HK-2 (cell line): ENCODE measurements around the gene DBT.

Experiments
- DNase-seq: peaks from one replicate; pipeline ENCODE4 v3.0.0-alpha.2; 2018; ENCODE audit not compliant: unreplicated experiment

DBT gene

DNA sequence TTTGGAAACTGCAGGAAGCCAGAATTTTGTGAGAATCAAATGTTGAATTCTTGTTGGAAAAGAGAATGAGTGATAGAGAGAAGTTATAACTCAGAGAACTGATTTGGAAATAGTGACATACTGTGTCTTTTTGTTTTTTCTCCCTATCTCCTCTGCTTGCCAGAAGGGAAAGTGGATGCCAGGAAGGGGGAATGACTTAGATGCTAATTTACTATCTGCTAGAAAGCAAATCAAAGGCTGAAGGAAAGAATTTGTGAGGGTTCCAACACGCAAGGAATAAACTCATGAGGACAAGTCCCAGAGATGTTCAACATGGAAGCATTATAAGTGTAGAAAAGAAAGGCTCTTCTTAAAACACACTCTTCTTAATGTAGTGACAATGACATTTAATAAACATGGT is 51.0 kb downstream of the DBT start:
- no peak for DNase-seq

DNA sequence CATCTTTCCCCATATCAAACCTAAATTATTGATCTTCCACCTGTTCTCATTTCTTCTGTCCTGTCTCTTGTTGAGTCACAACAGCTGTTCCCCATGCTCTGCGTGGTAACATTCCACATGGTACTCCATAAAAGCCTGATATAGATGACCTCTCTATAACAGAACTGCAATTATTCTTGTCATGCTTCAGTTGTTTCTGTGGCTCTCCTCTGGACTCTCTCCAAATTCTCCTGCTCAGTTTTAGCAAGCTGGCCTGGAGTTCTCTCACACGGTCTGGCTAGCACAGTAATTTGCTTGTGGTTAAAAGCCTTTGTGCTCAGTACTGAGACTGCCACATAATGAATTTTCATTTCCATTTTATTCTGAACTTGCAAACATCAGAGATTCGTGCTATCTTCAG is 61.0 kb downstream of the DBT start:
- DNase-seq: peak; percentile 35

DNA sequence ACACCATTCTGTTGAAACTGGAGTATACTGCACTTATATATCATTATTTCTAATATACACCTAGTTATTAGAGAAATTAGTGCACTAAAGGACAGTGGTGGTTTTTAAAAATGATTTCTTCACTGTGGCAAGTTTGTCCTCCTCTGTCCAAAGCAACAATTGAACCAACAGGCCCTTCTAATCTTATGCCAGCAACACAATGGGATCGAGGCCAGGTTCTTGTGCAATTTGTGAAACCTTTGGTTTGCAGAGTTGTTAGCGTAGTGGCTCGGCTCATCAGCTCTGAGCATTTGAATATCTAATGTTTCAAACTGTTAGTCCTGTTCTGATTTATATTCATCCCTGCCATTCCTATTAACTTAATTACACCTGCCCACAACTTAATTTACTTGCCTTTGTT is 61.7 kb downstream of the DBT start:
- no peak for DNase-seq

DNA sequence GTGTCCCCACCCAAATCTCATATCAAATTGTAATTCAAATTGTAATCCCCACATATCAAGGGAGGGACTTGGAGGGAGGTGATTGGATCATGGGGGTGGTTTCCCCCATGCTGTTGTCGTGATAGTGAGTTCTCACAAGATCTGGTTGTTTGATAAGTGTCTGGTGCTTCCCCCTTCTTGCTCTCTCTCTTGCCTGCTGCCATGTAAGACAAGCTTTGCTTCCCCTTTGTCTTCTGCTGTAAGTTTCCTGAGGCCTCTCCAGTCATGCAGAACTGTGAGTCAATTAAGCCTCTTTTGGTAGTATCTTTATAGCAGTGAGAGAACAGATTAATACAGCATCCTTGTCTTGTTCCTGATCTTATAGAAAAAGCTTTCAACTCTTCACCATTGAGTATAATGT is 65.1 kb downstream of the DBT start:
- peak; percentile 7 for DNase-seq

DNA sequence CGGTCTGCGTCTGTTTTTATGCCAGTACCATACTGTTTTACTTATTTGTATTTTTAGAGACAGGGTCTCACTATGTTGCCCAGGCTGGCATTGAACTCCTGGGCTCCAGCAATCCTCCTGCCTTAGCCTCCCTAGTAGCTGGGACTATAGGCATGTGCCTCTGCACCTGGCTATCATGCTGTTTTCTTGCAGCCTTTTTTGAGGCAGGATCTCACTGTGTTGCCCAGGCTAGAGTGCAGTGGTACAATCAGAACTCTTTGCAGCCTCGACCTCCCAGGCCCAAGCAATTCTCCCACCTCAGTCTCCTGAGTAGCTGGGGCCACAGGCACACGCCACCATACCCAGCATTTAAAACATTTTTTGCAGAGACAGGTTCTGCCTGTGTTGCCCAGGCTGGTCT is 66.3 kb downstream of the DBT start:
- DNase-seq: no peak

DNA sequence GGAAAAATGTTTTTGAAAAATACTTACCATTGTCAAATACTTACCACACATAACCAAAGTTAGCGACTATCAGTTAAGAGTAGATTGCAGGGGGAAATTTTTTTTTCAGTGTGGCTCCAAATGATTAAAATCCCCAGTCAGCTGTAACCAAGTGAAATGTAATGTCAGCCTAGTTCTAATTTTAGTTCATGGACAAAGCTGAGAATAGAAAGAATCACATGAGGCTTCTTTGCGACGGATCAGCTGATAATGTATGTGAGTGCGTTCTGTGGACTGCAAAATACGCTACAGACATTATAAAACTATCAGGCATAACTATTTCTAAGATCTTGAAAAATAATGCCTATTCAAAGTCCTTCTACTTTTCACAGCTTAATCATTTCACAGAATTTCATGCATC is 71.5 kb downstream of the DBT start, which contains the start of gene LRRC39:
TSS of gene LRRC39 (minus strand) at position 166 of the 400 bp plus-strand sequence. CDS start 9,740 bp downstream, outside the sequence.
- DNase-seq: no peak

DNA sequence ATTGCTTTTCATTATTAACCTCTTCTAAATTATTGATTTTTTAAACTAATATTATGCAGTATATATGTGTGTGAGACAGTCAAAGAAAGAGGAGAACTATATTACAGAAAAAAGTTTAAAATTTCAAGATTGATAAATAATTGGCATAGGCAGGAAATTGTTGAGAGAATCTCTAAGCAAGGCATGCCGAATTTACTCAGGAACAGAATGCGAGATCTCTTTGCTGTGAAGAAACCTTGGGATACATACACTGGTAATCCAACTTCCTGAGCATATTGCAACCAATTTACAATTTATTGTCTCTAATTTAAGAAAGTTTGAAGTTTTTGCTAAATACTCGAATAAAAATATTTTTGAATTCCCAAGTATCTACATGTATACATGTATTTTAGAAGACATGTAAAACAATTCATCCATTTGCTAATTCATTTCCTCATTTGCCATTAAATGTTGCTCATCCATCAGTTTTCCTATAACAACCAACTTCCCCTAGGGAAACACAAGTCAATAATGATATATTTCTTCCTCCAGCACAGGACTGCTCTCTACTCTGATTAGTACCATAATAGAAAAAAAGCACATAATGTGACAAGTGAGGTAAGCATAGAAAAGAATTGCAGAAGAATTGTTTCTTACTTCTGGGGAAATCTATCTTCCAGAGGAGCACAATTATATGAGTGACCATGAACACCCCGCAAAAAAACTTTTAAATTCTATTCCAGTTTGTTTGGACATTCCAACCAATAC is 72.2 kb downstream of the DBT start:
- no peak for DNase-seq

DNA sequence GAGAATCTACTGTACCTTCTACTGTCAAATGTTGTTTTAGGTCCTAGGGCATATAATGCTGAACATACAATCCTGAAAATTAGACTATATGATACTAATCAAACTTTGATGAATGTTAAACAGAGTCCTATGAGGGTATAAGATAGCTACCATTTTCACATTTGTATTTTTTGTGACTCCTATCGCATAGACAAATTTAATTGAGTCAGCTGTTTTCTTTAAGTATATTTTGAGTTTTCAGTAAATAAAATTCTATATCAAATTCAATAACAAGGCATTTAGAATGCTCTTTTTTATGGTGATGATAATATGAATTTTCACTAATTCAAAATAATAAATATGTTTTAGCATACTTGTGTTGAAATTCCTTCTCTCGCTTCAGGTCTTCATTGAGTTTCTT is 81.6 kb downstream of the DBT start:
- DNase-seq: no peak

DNA sequence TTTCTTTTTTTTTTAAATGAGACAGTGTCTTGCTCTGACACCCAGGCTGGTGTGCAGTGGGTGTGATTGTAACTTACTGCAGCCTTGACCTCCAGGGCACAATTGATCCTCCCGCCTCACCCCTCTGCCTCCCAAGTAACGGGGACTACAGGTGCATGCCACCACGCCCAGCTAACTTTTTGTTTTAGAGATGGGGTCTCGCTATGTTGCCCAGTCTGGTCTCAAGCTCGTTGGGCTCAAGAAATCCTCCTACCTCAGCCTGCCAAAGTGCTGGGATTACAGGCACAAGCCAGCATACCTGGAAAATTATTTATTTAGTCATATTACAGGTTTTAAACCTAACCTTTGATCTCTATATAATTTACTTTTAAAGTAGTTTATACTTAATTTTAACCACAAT is 84.9 kb downstream of the DBT start:
- no peak for DNase-seq

DNA sequence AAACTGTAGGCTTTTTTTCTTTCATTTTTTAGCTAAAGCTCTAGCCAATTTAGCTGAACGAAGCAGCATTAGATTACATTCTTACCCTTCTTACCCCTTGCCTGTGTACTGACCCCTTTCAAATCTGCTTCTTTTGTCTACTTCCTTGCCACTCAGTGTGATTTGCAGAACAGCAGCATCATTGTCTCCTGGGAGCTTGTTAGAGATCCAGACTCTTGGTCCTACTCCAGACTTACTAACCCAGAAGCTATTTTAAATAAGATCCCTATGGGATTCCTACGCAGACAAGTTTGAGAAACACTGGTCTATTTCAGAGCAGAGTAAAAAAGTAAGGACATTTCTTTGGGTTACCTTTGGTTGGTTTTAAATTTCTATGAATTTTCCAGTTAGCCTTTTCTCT is 85.4 kb downstream of the DBT start:
- no peak for DNase-seq

DNA sequence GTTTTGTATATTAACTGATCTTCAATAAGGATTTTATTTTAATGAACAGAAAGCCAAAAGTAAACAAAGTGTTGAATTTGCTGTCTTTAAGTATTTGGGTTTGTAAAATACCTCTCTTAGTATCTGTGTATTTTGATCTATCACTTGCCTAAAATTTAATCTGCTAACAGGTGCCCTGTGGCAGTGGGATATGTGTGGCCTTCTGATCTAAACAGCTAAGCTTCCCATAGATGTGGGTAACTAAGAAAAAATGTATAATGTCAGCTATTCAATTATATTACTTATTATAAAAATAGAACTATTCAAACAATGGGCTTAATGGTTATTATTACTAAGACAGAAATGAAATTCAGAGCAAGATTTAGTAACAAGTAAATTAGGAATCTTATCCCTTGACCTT is 86.8 kb downstream of the DBT start:
- DNase-seq: no peak

DNA sequence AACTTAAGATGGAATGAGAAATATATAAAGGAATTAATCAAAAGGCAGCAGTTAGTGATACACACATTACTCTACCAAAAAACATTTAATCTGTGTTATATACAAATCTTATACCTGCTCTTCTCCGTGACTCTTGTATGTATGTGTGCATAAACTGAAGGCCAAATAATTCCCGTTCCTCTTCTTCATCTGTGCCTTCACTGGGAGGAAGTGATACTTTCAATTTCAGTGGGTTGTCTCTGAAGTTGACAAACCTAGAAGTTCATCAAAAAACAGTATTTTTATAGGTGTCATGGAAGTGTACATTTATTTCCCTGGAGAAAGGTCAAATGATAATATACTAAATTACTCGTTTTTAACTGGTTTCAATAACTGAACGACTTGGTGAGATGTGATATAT is 97.4 kb downstream of the DBT start:
- no peak for DNase-seq

DNA sequence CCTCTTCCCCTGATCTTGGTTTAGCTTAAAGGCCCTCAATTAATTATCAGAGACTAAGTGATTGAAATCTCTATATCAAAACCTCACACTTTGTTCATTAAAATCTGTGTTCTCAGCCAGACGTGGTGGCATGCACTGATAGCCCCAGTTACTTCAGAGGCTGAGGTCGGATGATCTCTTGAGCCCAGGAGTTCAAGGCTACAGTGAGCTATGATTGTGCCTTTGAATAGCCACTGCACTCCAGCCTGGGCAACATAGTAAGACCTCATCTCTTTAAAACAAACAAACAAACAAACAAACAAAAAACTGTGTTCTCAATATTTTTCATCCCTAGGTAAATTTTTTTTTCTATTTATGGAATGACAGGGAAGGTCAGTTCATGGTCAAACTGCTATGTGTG is 98.0 kb downstream of the DBT start:
- DNase-seq: no peak

DNA sequence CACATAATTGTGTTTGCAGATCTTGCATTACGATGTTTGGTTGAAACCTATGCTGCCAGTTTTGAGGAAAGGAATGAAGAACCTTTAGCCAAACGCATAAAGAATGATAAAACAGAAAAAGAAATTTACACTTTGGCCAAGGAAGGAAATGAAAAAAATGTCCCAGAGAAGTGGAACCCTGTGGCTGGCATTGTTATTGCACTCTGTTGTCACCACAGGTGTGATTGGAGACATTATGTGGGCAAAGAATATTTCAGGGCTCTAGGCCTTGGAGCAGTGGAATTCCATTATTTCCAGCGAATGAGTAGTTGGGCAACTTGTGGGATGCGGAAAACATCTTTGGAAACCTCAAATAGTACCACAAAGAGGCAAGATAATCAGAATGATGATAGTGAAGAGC is 101.8 kb downstream of the DBT start:
- no peak for DNase-seq

DNA sequence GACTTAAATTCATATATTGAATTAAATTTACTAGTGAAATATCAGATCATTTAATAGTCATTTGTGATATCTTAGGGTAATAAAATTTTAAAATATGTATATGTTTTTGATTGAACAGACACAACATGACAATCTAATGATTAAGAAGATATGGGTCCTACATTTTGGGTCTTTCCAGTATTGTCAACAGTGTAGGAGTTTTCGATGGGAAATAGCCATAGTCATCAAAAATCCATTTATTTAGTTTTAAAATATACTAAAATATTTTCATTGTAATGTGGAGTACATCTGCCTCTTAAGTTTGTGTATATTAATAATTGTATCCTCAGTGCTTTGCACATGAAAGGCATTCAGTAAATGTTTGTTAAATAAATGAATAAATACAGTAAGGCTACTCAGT is 102.7 kb downstream of the DBT start:
- DNase-seq: no peak

DNA sequence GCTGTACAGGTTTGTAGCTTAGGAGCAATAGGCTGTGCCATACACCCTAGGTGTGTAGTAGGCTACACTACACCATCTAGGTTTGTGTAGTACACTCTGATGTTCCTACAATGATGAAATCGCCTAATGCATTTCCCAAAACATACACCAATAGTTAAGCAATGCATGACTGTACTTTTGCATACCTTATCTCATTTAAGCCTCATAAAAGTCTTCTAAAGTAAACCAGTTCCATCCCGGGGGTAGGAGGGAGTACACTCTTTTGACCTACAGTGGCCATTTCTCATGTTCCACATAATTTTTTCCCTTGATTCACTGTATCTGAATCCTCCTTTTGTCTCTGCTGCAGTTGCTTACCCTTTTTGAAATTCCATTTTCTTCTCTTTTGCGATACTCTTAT is 104.5 kb downstream of the DBT start:
- DNase-seq: no peak

DNA sequence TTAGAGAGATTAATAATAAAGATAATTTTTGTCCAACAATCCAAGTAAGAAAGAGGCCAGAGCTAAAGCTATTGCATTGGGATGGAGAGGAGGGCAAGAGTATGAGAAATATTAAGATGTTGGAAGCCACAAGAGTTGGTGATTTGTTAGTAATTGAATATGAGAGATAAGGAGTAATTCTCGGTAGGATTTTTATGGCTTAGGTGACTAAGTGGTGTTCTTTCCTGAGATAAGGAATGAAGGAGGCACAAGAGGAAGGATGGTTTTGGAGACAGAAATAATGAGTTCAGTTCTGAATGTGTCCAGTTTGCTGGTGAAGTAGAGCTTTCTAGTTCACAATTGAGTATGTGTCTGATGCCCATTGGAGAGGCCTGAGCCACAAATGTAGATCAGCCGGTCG is 107.3 kb downstream of the DBT start:
- no peak for DNase-seq

DNA sequence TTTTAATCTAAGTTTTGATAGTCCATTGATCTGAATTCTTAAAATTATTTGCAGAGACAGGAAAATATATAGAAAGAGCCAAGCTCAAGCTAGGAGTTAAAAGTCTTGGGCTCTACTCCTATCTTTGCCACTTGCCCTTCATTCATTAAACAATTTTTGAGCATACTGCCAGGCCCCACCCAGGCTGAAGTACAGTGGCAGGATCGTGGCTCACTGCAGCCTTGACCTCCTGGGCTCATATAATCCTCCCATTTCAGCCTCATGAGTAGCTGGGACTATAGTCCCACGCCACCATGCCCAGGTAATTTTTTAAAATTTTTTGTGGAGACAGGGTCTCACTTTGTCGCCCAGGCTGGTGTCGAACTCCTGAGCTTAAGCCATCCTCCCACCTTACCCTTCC is 108.4 kb downstream of the DBT start:
- DNase-seq: no peak

DNA sequence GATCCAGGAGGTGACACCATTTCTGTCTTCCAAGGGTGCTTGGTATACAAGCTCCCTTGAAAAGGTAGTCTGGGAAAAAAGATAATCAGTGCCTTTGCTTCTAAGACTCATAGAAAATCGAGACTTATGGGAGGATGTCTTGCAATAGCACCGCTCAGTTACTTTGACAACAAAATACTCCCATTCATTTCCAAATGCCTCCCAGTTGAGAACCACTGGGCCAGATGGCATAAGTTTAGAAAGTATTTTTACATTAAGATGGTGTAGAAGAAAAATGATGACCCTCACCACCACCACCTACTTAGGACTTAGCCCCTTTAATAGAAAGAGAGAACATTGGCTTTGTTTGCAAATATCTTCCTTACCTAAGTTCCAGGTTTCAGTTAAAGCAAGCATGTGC is 112.0 kb downstream of the DBT start:
- DNase-seq: no peak
